Neural cell (in vitro differentiated cells): ENCODE data around the gene GBA2. TPM values are rescaled to one million over a fixed set of nuclear protein-coding genes. Genes with fewer than 3 reads are reported as not detected.

Source experiments
- H2AFZ ChIP-seq: fragments of 200-600, 300-800 bp; sonication (generic), shearing (Covaris generic); 2 replicates; pipeline ENCODE4 v1.6.0; 2014; ENCODE audit warnings: low read depth, mild to moderate bottlenecking, antibody characterized with exemption, low read length, moderate library complexity
- H3F3A ChIP-seq: fragments of 200-600 bp; shearing (Covaris generic); 2 replicates; pipeline ENCODE4 v1.6.1; 2016; ENCODE audit warnings: mild to moderate bottlenecking, moderate library complexity, mixed read lengths, antibody characterized with exemption, low read length; ENCODE audit not compliant: insufficient read depth, poor library complexity, severe bottlenecking
- H3K27ac ChIP-seq: fragments of 200-600, 300-800 bp; sonication (generic), shearing (Covaris generic); 2 replicates; pipeline ENCODE4 v1.5.1; 2014; ENCODE audit warnings: mild to moderate bottlenecking, low read length, moderate library complexity
- H3K27me3 ChIP-seq: fragments of 300-800, 200-600 bp; sonication (generic), shearing (Covaris generic); 2 replicates; pipeline ENCODE4 v1.6.0; 2014; ENCODE audit warnings: mild to moderate bottlenecking, low read depth, low read length, moderate library complexity; ENCODE audit not compliant: insufficient read depth
- H3K36me3 ChIP-seq: fragments of 300-800, 200-600 bp; sonication (generic), shearing (Covaris generic); 2 replicates; pipeline ENCODE4 v1.5.1; 2014; ENCODE audit warnings: mild to moderate bottlenecking, antibody characterized with exemption, low read length, moderate library complexity; ENCODE audit not compliant: insufficient read depth
- H3K4me2 ChIP-seq: fragments of 300-800, 200-600 bp; sonication (generic), shearing (Covaris generic); 2 replicates; pipeline ENCODE4 v1.6.0; 2014; ENCODE audit warnings: mild to moderate bottlenecking, low read length
- H3K4me3 ChIP-seq: fragments of 300-800, 200-600 bp; sonication (generic), shearing (Covaris generic); 2 replicates; pipeline ENCODE4 v1.5.1; 2014; ENCODE audit warnings: mild to moderate bottlenecking, low read length, moderate library complexity
- H3K79me2 ChIP-seq: fragments of 200-600 bp; shearing (Covaris generic); replicated peaks from 2 replicates; pipeline ENCODE4 v1.6.0; 2014; ENCODE audit warnings: mild to moderate bottlenecking, low read length, moderate library complexity; ENCODE audit not compliant: insufficient read depth
- H3K9ac ChIP-seq: fragments of 300-800, 200-600 bp; sonication (generic), shearing (Covaris generic); 2 replicates; pipeline ENCODE4 v1.6.1; 2016; ENCODE audit warnings: mild to moderate bottlenecking, low read length, mixed read lengths
- H3K9me2 ChIP-seq: fragments of 200-600 bp; shearing (Covaris generic); 2 replicates; pipeline ENCODE4 v1.6.1; 2016; ENCODE audit warnings: mild to moderate bottlenecking, low read length, mixed read lengths; ENCODE audit not compliant: insufficient read depth
- H3K9me3 ChIP-seq: fragments of 200-600, 300-800 bp; sonication (generic), shearing (Covaris generic); 2 replicates; pipeline ENCODE4 v1.6.1; 2016; ENCODE audit warnings: mild to moderate bottlenecking, mixed run types, low read length, moderate library complexity, mixed read lengths
- H4K20me1 ChIP-seq: fragments of 200-600 bp; shearing (Covaris generic); 2 replicates; pipeline ENCODE4 v1.6.1; 2016; ENCODE audit warnings: mild to moderate bottlenecking, mixed run types; ENCODE audit not compliant: insufficient read depth
- CTCF ChIP-seq: fragments of 450-650 bp; IDR thresholded peaks from 2 replicates; pipeline ENCODE4 v1.5.1; 2014; ENCODE audit warnings: antibody characterized with exemption, mild to moderate bottlenecking, moderate library complexity; ENCODE audit not compliant: poor library complexity, severe bottlenecking
- EP300 ChIP-seq: fragments of 450-650 bp; conservative IDR thresholded peaks from 2 replicates; pipeline ENCODE4 v1.6.1; 2014; ENCODE audit warnings: antibody characterized with exemption, mild to moderate bottlenecking, moderate library complexity; ENCODE audit not compliant: poor library complexity, severe bottlenecking
- EZH2 ChIP-seq: fragments of 200-600, 300-800 bp; shearing (Covaris generic), sonication (generic); IDR thresholded peaks from 2 replicates; pipeline ENCODE4 v1.6.1; 2014; ENCODE audit warnings: antibody characterized with exemption, low read length, borderline replicate concordance, mild to moderate bottlenecking; ENCODE audit not compliant: insufficient read depth, poor library complexity, severe bottlenecking
- MXI1 ChIP-seq: fragments of 450-650 bp; conservative IDR thresholded peaks from 2 replicates; pipeline ENCODE4 v1.6.1; 2014; ENCODE audit warnings: antibody characterized with exemption, mild to moderate bottlenecking; ENCODE audit not compliant: poor library complexity, severe bottlenecking
- POLR2AphosphoS5 ChIP-seq: IDR thresholded peaks from 2 replicates; pipeline ENCODE4 v1.6.1; 2012
- RAD21 ChIP-seq: fragments of 450-650 bp; conservative IDR thresholded peaks from 2 replicates; pipeline ENCODE4 v1.6.1; 2014; ENCODE audit warnings: antibody characterized with exemption, mild to moderate bottlenecking, moderate library complexity
- REST ChIP-seq: IDR thresholded peaks from 2 replicates; pipeline ENCODE4 v1.6.1; 2012; ENCODE audit warnings: borderline replicate concordance
- SMC3 ChIP-seq: fragments of 450-650 bp; conservative IDR thresholded peaks from 2 replicates; pipeline ENCODE4 v1.6.1; 2014; ENCODE audit warnings: antibody characterized with exemption, mild to moderate bottlenecking, moderate library complexity; ENCODE audit not compliant: poor library complexity
- TAF1 ChIP-seq: IDR thresholded peaks from 2 replicates; pipeline ENCODE4 v1.6.1; 2012; ENCODE audit warnings: low read depth
- polyA plus RNA-seq: library from polyadenylated mRNA; depleted of rRNA; stranded (reverse); fragments of >200 nt; gene quantifications from 2 replicates; pipeline ENCODE4 v1.2.3, GENCODE V29; 2014

Gene GBA2
- polyA plus RNA-seq, 1 donor from 2014 or later: 113 TPM

GRCh38 chr9:35741740-35742139, 7.3 kb downstream of the GBA2 start:
- H3K9ac ChIP-seq: no peak overlapping the region
- H3K9me3 ChIP-seq: no peaks in the 10 kb centered on the region
- no peak overlapping the region for H3K27ac ChIP-seq
- H3K36me3 ChIP-seq: no peaks in the 10 kb centered on the region
- no peak overlapping the region for H3K4me2 ChIP-seq
- no peaks in the 10 kb centered on the region for H4K20me1 ChIP-seq
- no peak for TF ChIP-seq EP300
- TF ChIP-seq POLR2AphosphoS5: no peak
- no peak for TF ChIP-seq TAF1
- H2AFZ ChIP-seq: no peak overlapping the region
- H3K79me2 ChIP-seq: peaks cover 16% of the 10 kb centered on the region
- H3K27me3 ChIP-seq: no peaks in the 10 kb centered on the region
- no peaks in the 10 kb centered on the region for H3K9me2 ChIP-seq
- no peaks in the 10 kb centered on the region for H3F3A ChIP-seq
- no peak overlapping the region for H3K4me3 ChIP-seq

- Histone ChIP-seq H3K9me2 (no peaks in the 10 kb centered on the region), H3K79me2 (peaks cover under 1% of the 10 kb centered on the region), H3K27me3 (no peaks in the 10 kb centered on the region), H3K9ac (no peak overlapping the region), H3K36me3 (no peaks in the 10 kb centered on the region), H3F3A (no peaks in the 10 kb centered on the region), H4K20me1 (no peaks in the 10 kb centered on the region), H2AFZ (no peak overlapping the region), H3K4me3 (no peak overlapping the region), H3K27ac (no peak overlapping the region), H3K4me2 (no peak overlapping the region), H3K9me3 (no peaks in the 10 kb centered on the region)
- no peak for TF ChIP-seq EZH2
- no peak for TF ChIP-seq POLR2AphosphoS5
- no peak for TF ChIP-seq RAD21
- no peak for TF ChIP-seq TAF1
- TF ChIP-seq CTCF: no peak
- TF ChIP-seq MXI1: no peak
- TF ChIP-seq SMC3: no peak
- no peak for TF ChIP-seq REST
- TF ChIP-seq EP300: no peak
Observed at GRCh38 chr9:35740243-35740642, 8.8 kb downstream of the GBA2 start.

GRCh38 chr9:35738924-35739323, 10.1 kb downstream of the GBA2 start:
- Histone ChIP-seq H3K36me3 (no peaks in the 10 kb centered on the region), H3K9ac (no peak overlapping the region), H3K27me3 (no peaks in the 10 kb centered on the region), H3K9me3 (no peaks in the 10 kb centered on the region), H3K4me2 (no peak overlapping the region), H3K27ac (no peak overlapping the region), H3F3A (no peaks in the 10 kb centered on the region), H3K9me2 (no peaks in the 10 kb centered on the region), H3K79me2 (no peaks in the 10 kb centered on the region), H3K4me3 (no peak overlapping the region), H4K20me1 (no peaks in the 10 kb centered on the region), H2AFZ (no peak overlapping the region)
- no peak for TF ChIP-seq RAD21
- TF ChIP-seq REST: no peak
- no peak for TF ChIP-seq POLR2AphosphoS5
- TF ChIP-seq MXI1: no peak
- TF ChIP-seq CTCF: no peak
- no peak for TF ChIP-seq SMC3
- TF ChIP-seq TAF1: no peak
- no peak for TF ChIP-seq EP300
- TF ChIP-seq EZH2: no peak
